ENCODE measurements around the gene GON4L. TPM values are rescaled to one million over a fixed set of nuclear protein-coding genes. Genes with fewer than 3 reads are reported as not detected.
A peak's percentile ranks its signal among the peaks of the same experiment; 100 is the strongest.
"Not testable (repeated sequence)": the region's sequence is repeated elsewhere in the genome, so short reads cannot be mapped to it uniquely, and the experiment has no call there.

The GON4L gene
- polyA plus RNA-seq, 12 donors = 25.0 to 47.3 (median 33.2) TPM; not detected in 1

DNA sequence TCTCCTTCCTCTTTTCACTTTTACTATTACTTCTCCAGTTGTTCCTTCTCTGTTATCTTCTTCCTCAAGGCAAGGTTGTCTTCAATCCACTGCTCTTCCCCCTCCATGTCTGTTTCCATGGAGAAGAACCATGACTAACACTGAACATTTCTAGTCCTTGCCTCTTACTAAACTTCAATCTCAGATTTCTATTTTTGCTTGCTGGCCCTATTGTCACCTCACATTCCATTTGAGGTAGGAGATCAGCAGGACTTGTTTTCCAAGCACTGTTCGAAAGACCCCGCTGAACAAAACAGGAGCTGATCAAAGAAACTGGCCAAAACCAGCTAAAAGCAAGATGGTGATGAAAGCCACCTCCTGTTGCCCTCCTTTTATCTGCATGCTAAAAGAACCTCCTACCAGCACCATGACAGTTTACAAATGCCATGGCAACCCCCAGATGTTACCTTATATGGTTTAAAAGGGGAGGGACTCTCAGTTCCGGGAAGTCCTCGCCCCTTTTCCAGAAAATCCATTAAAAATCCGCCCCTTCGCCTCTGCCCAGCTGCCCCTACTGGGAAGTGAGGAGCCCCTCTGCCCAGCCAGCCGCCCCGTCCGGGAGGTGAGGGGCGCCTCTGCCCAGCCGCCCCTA is 22.6 kb downstream of the GON4L start:
- DNase-seq = no peak

DNA sequence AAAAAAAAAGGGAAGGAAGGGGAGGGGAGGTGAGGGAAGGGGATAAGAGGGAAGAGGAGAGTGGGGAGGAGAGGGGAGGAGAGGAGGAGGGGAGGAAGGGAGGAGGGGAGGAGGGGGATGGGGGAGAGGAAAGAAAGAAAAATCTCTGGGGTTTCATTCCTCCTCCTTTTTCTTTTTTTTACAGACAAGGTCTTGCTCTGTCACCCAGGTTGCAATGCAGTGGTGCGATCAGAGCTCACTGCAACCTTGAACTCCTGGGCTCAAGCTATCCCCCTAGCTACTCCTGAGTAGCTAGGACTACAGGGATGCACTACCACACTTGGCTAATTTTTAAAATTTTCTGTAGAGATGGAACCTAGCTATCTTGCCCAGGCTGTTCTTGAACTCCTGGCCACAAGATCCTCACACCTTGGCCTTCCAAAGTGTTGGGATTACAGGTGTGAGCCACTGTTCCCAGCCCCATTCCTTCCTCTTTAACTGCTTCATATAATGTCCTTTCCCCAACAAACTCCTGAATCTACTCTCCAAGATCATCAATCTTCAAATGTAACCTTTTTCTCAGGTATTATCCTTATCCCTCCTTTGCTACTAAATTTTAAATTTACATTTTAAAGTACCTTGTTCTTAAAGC is 23.2 kb downstream of the GON4L start:
- no peak for DNase-seq

DNA sequence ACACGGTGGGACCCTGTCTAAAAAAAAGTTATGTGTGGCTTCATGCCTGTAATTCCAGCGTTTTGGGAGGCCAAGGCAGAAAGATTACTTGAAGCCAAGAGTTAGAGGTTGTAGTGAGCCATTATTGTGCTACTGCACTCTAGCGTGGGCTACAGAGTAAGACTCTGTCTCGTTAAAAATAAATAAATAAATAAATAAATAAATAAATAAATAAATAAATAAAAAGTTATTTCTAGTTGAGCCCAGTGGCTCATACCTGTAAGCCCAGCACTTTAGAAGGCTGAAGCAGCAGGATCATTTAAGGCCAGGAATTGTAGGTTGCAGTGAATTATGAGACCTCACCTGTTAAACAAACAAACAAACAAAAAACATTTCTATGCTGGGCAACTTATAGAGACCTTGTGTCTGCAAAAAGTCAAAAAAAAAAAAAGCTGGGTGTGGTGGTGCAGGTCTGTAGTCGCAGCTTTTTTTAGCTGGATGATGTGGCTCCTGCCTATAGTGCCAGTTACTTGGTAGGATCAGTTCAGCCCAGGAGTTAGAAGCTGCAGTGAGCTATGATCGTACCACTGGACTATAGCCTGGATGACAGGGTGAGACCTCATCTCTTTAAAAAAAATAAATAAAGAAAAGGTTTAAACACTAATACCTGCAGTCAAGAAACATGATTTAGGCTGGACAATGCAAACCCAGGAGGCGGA is 25.6 kb downstream of the GON4L start:
- DNase-seq = no peak

DNA sequence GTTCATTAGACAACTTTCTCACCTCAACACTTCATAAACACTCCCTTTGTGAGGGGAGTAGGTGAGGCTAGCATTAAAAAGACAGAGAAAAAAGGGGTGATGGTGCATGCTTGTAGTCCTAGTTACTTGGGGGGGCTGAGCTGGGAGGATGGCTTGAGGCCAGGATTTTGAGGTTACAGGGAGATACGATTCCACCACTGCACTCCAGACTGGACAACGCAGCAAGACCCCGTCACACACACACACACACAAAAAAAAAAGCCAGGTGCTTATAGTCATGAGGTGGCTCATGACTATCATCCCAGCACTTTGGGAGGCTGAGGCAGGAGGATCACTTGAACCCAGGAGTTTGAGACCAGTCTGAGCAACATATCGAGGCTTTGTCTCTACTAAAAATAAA is 29.6 kb downstream of the GON4L start:
- DNase-seq = no peak

GRCh38 chr1:155816351-155816750 is 40.7 kb downstream of the GON4L start:
- no peak for DNase-seq

DNA sequence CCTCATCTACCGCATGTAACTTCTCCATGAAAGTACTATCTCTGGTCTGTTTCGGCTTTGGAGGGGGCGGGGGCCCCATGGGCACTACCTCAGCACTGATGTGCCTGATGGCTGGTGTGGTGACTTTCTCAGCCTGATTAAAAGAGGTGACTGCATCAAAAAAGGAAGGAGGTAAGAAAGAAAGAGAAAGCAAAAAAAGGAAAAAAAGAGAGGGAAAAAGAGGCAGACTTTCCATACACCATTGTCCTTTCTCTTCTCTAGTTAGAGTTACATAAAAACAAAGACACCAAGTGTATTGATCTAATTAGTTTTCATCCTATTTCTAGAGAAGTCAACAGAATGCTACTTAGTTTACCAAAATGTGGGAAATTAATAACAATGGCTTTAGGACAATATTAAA is 43.3 kb downstream of the GON4L start:
- DNase-seq = no peak

DNA sequence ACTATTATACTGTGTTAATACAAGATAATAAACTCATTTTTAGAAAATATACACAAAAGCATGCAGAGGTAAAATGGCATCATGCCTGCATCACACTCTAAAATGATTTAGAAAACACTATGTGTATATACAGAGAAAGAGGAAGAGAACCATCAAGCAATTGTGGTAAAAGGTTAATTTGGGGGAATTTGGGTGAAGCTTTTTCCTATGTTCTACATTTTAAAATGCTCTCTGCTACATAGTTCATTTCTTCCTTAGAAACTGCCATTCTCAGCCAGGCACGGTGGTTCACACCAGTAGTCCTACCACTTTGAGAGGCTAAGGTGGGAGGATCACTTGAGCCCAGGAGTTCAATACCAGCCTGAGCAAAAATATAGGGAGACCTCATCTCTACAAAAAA is 44.1 kb downstream of the GON4L start:
- DNase-seq = no peak

DNA sequence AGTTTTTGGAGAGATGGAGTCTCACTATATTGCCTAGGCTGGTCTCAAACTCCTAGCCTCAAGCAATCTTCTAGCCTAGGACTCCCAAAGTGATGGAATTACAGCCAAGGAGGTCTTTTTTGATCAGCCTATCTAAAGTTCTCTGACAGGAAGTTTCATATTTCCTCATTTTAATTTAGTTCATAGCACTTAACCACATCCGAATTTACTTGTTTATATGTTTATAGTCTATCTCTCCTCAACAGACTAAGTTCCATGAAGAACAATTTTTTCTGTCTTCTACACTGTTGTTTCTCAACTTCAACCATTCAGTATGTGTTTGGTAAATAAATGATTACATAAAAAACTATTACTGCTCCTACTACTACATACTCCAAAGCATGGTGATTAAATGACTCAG is 47.9 kb downstream of the GON4L start:
- no peak for DNase-seq

GRCh38 chr1:155801149-155801548 is 55.9 kb downstream of the GON4L start:
- DNase-seq = no peak

GRCh38 chr1:155795618-155796017 is 61.4 kb downstream of the GON4L start:
- DNase-seq = not testable (repeated sequence)

DNA sequence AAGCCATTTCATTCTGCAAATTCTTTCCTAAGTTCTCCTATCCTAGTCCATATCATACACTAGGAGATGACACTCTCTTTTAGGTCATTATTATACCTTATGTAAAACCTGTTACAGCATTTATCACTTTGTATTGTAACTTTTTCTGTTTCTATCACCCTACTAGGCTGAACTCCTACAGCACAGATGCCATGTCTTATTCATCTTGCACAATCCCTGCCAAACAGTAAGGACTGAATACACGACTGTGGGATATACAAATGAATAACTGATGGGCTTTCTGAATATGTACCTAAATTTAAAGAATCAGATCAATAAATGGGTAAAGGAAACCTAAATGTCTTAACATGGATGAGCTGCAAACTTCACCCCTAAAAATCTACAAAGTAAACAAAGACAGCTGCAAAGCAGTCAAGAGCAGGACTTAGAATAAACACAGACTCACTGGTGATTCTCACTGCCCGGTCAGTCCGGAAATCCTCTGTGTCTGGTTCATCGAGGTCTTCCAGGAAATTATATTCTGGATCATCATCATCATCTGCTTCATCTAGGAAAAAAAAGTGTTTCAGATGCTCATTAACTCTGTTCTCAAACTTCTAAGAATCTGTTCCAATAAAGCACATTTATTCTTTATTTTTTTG is 62.3 kb downstream of the GON4L start:
- no peak for DNase-seq

DNA sequence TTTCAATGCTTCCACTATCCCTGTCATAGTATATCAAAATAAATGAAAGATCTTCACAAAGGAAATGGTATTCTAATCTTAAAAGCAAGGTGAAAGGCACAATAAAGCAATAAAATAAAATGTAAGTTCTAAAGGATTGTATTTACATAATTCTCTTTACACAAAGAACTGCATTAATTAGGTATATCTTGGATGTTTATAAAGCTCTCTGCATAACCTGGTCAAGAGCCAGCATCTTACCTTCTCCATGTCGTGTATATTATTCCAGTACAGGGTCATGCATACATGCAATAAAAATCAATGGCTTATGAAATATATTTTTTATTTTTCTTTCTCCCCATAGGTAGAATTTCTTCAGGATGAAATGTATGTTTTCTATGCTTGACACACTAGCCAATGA is 63.8 kb downstream of the GON4L start:
- no peak for DNase-seq

DNA sequence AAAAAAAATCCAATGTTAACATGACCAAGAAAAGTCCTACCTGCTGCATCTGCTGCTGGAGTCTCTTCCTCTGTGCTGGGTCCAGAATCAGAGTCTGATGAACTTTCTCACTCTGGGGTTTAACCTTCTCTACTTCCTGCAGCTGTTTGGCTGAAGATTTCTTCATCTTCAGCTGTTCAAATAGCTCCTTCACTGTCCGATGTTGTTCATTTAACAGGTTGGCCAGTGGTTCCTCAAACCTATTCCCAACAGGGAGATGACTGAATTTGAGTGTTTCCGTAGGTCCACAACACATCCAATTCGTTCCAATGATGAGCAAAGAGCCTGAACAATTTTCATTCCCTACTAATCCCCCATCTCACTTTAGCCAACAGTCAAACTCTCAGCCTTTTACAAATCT is 79.4 kb downstream of the GON4L start:
- peak; percentile 70 for DNase-seq

GRCh38 chr1:155776414-155776813 is 80.6 kb downstream of the GON4L start:
- peak; percentile 28 for DNase-seq

DNA sequence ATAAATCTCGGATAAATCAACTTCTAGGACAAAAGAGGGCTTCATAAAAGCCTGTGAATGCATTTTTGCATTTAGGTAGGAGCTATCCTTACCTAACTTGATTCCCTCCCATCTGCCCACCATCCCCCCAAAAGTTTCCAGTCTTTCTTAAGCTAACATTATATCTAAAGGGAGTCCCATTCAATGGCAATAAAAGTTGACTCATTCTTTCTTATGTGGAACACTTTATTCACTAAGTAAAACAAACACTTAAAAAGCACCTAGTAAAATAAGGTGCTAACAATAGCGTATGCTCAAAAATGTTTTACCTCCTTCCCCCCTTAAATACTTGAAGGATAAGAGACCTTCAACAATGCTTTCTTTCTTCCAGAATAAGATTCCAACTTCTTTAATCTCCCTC is 83.8 kb downstream of the GON4L start:
- no peak for DNase-seq

DNA sequence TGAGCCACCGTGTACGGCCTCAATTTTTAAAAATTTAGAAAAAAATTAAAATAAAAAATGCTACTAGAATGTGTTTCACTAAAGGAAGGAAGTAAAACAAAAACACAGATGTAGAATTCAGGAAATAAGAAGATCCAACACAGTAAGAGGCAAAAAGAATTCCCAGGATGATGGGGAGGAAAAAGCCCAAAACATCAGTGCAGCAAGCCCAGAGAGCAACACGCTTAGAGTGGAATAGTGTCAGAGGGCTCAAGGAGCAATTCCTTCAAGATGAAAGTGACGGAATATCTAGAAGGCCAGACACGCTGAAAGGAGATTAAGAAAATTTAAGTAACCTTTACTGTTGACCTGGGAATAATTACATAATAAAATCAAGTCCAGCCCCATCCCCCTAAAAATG is 87.8 kb downstream of the GON4L start:
- no peak for DNase-seq

- DNase-seq = not testable (repeated sequence)
Observed at GRCh38 chr1:155767399-155767989, 89.5 kb downstream of the GON4L start.

DNA sequence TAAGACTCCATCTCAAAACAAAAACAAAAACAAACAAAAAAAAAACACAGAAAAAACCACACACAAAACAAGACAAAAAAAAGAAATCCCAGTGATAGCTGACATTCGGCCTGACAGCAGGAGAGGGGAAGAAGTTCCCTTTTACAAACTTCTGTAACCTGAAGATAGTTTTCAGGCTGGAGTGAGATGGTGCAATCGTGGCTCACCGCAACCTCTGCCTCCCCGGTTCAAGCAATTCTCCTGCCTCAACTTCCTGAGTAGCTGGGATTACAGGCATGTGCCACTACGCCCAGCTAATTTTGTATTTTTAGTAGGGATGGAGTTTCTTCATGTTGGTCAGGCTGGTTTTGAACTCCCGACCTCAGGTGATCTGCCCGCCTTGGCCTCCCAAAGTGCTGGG is 93.0 kb downstream of the GON4L start:
- not testable (repeated sequence) for DNase-seq

- not testable (repeated sequence) for DNase-seq
Observed at GRCh38 chr1:155763090-155763815, 93.8 kb downstream of the GON4L start.

- DNase-seq = no peak
Observed at GRCh38 chr1:155761736-155762405, 95.1 kb downstream of the GON4L start.

Data from muscle of arm (tissue), 12 donors.